Neural cell (in vitro differentiated cells): ENCODE results near the gene UTP14A. TPM values are rescaled to one million over a fixed set of nuclear protein-coding genes. Genes with fewer than 3 reads are reported as not detected.

ENCODE experiments used
- H2AFZ ChIP-seq: fragments of 200-600, 300-800 bp; sonication (generic), shearing (Covaris generic); 2 replicates; pipeline ENCODE4 v1.6.0; 2014; ENCODE audit warnings: low read depth, mild to moderate bottlenecking, antibody characterized with exemption, low read length, moderate library complexity
- H3F3A ChIP-seq: fragments of 200-600 bp; shearing (Covaris generic); 2 replicates; pipeline ENCODE4 v1.6.1; 2016; ENCODE audit warnings: mild to moderate bottlenecking, moderate library complexity, mixed read lengths, antibody characterized with exemption, low read length; ENCODE audit not compliant: insufficient read depth, poor library complexity, severe bottlenecking
- H3K27ac ChIP-seq: fragments of 200-600, 300-800 bp; sonication (generic), shearing (Covaris generic); 2 replicates; pipeline ENCODE4 v1.5.1; 2014; ENCODE audit warnings: mild to moderate bottlenecking, low read length, moderate library complexity
- H3K27me3 ChIP-seq: fragments of 300-800, 200-600 bp; sonication (generic), shearing (Covaris generic); 2 replicates; pipeline ENCODE4 v1.6.0; 2014; ENCODE audit warnings: mild to moderate bottlenecking, low read depth, low read length, moderate library complexity; ENCODE audit not compliant: insufficient read depth
- H3K36me3 ChIP-seq: fragments of 300-800, 200-600 bp; sonication (generic), shearing (Covaris generic); 2 replicates; pipeline ENCODE4 v1.5.1; 2014; ENCODE audit warnings: mild to moderate bottlenecking, antibody characterized with exemption, low read length, moderate library complexity; ENCODE audit not compliant: insufficient read depth
- H3K4me2 ChIP-seq: fragments of 300-800, 200-600 bp; sonication (generic), shearing (Covaris generic); 2 replicates; pipeline ENCODE4 v1.6.0; 2014; ENCODE audit warnings: mild to moderate bottlenecking, low read length
- H3K4me3 ChIP-seq: fragments of 300-800, 200-600 bp; sonication (generic), shearing (Covaris generic); 2 replicates; pipeline ENCODE4 v1.5.1; 2014; ENCODE audit warnings: mild to moderate bottlenecking, low read length, moderate library complexity
- H3K79me2 ChIP-seq: fragments of 200-600 bp; shearing (Covaris generic); replicated peaks from 2 replicates; pipeline ENCODE4 v1.6.0; 2014; ENCODE audit warnings: mild to moderate bottlenecking, low read length, moderate library complexity; ENCODE audit not compliant: insufficient read depth
- H3K9ac ChIP-seq: fragments of 300-800, 200-600 bp; sonication (generic), shearing (Covaris generic); 2 replicates; pipeline ENCODE4 v1.6.1; 2016; ENCODE audit warnings: mild to moderate bottlenecking, low read length, mixed read lengths
- H3K9me2 ChIP-seq: fragments of 200-600 bp; shearing (Covaris generic); 2 replicates; pipeline ENCODE4 v1.6.1; 2016; ENCODE audit warnings: mild to moderate bottlenecking, low read length, mixed read lengths; ENCODE audit not compliant: insufficient read depth
- H3K9me3 ChIP-seq: fragments of 200-600, 300-800 bp; sonication (generic), shearing (Covaris generic); 2 replicates; pipeline ENCODE4 v1.6.1; 2016; ENCODE audit warnings: mild to moderate bottlenecking, mixed run types, low read length, moderate library complexity, mixed read lengths
- H4K20me1 ChIP-seq: fragments of 200-600 bp; shearing (Covaris generic); 2 replicates; pipeline ENCODE4 v1.6.1; 2016; ENCODE audit warnings: mild to moderate bottlenecking, mixed run types; ENCODE audit not compliant: insufficient read depth
- EP300 ChIP-seq: fragments of 450-650 bp; conservative IDR thresholded peaks from 2 replicates; pipeline ENCODE4 v1.6.1; 2014; ENCODE audit warnings: antibody characterized with exemption, mild to moderate bottlenecking, moderate library complexity; ENCODE audit not compliant: poor library complexity, severe bottlenecking
- EZH2 ChIP-seq: fragments of 200-600, 300-800 bp; shearing (Covaris generic), sonication (generic); IDR thresholded peaks from 2 replicates; pipeline ENCODE4 v1.6.1; 2014; ENCODE audit warnings: antibody characterized with exemption, low read length, borderline replicate concordance, mild to moderate bottlenecking; ENCODE audit not compliant: insufficient read depth, poor library complexity, severe bottlenecking
- MXI1 ChIP-seq: fragments of 450-650 bp; conservative IDR thresholded peaks from 2 replicates; pipeline ENCODE4 v1.6.1; 2014; ENCODE audit warnings: antibody characterized with exemption, mild to moderate bottlenecking; ENCODE audit not compliant: poor library complexity, severe bottlenecking
- POLR2AphosphoS5 ChIP-seq: IDR thresholded peaks from 2 replicates; pipeline ENCODE4 v1.6.1; 2012
- RAD21 ChIP-seq: fragments of 450-650 bp; conservative IDR thresholded peaks from 2 replicates; pipeline ENCODE4 v1.6.1; 2014; ENCODE audit warnings: antibody characterized with exemption, mild to moderate bottlenecking, moderate library complexity
- SMC3 ChIP-seq: fragments of 450-650 bp; conservative IDR thresholded peaks from 2 replicates; pipeline ENCODE4 v1.6.1; 2014; ENCODE audit warnings: antibody characterized with exemption, mild to moderate bottlenecking, moderate library complexity; ENCODE audit not compliant: poor library complexity
- TAF1 ChIP-seq: IDR thresholded peaks from 2 replicates; pipeline ENCODE4 v1.6.1; 2012; ENCODE audit warnings: low read depth
- polyA plus RNA-seq: library from polyadenylated mRNA; depleted of rRNA; stranded (reverse); fragments of >200 nt; gene quantifications from 2 replicates; pipeline ENCODE4 v1.2.3, GENCODE V29; 2014
- TF ChIP-seq, protein P1 (sequence below): IDR thresholded peaks from 2 replicates; pipeline ENCODE4 v1.6.1; 2012; ENCODE audit warnings: borderline replicate concordance
- TF ChIP-seq, protein P2 (sequence below): fragments of 450-650 bp; IDR thresholded peaks from 2 replicates; pipeline ENCODE4 v1.5.1; 2014; ENCODE audit warnings: antibody characterized with exemption, mild to moderate bottlenecking, moderate library complexity; ENCODE audit not compliant: poor library complexity, severe bottlenecking

Gene UTP14A
- polyA plus RNA-seq, 1 donor from 2014 or later = 10.5 TPM

- TF ChIP-seq POLR2AphosphoS5 = no peak
- Histone ChIP-seq H3K27me3 (peaks cover 11% of the 10 kb centered on the region), H2AFZ (no peak overlapping the region), H3K9ac (no peak overlapping the region), H4K20me1 (no peaks in the 10 kb centered on the region), H3F3A (no peaks in the 10 kb centered on the region), H3K9me3 (no peaks in the 10 kb centered on the region), H3K36me3 (no peaks in the 10 kb centered on the region), H3K27ac (no peak overlapping the region), H3K4me2 (no peak overlapping the region), H3K9me2 (no peaks in the 10 kb centered on the region), H3K79me2 (no peaks in the 10 kb centered on the region), H3K4me3 (no peak overlapping the region)
These were observed 32.1 kb downstream of the UTP14A start for GRCh38 chrX:129938081-129938480.

DNA sequence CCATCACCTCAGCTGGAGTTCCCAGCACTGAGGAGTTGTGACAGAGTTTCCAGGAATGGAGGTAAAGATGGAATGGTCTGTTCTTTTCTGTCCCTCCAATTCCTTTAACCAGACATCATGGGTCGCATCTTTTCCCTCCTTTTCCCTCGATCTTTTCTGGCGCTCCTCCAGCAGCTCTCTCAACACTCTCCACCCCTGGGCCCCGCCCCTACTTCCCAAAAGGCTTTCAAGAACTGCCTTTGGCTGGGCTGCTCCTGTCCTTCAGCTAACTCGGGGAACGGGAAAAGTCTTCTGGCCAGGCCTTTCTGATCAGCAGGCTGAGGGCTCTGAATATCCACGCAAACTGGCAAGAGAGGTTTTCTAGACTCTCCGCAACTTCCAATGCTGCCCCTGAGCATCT lies 34.0 kb downstream of the UTP14A start:
- no peaks in the 10 kb centered on the region for H3K9me2 ChIP-seq
- H3K27me3 ChIP-seq = no peaks in the 10 kb centered on the region

GRCh38 chrX:129940721-129941120 lies 34.8 kb downstream of the UTP14A start:
- Histone ChIP-seq H3K9me3 (no peaks in the 10 kb centered on the region), H3K9me2 (no peaks in the 10 kb centered on the region), H3K36me3 (no peaks in the 10 kb centered on the region), H4K20me1 (no peaks in the 10 kb centered on the region), H2AFZ (no peak overlapping the region), H3F3A (no peaks in the 10 kb centered on the region), H3K27ac (no peak overlapping the region), H3K4me2 (no peak overlapping the region), H3K9ac (no peak overlapping the region), H3K27me3 (no peaks in the 10 kb centered on the region), H3K79me2 (no peaks in the 10 kb centered on the region), H3K4me3 (no peak overlapping the region)
- TF ChIP-seq, protein P1, sequence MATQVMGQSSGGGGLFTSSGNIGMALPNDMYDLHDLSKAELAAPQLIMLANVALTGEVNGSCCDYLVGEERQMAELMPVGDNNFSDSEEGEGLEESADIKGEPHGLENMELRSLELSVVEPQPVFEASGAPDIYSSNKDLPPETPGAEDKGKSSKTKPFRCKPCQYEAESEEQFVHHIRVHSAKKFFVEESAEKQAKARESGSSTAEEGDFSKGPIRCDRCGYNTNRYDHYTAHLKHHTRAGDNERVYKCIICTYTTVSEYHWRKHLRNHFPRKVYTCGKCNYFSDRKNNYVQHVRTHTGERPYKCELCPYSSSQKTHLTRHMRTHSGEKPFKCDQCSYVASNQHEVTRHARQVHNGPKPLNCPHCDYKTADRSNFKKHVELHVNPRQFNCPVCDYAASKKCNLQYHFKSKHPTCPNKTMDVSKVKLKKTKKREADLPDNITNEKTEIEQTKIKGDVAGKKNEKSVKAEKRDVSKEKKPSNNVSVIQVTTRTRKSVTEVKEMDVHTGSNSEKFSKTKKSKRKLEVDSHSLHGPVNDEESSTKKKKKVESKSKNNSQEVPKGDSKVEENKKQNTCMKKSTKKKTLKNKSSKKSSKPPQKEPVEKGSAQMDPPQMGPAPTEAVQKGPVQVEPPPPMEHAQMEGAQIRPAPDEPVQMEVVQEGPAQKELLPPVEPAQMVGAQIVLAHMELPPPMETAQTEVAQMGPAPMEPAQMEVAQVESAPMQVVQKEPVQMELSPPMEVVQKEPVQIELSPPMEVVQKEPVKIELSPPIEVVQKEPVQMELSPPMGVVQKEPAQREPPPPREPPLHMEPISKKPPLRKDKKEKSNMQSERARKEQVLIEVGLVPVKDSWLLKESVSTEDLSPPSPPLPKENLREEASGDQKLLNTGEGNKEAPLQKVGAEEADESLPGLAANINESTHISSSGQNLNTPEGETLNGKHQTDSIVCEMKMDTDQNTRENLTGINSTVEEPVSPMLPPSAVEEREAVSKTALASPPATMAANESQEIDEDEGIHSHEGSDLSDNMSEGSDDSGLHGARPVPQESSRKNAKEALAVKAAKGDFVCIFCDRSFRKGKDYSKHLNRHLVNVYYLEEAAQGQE = no peak
- TF ChIP-seq EZH2 = no peak
- no peak for TF ChIP-seq MXI1
- TF ChIP-seq, protein P2, sequence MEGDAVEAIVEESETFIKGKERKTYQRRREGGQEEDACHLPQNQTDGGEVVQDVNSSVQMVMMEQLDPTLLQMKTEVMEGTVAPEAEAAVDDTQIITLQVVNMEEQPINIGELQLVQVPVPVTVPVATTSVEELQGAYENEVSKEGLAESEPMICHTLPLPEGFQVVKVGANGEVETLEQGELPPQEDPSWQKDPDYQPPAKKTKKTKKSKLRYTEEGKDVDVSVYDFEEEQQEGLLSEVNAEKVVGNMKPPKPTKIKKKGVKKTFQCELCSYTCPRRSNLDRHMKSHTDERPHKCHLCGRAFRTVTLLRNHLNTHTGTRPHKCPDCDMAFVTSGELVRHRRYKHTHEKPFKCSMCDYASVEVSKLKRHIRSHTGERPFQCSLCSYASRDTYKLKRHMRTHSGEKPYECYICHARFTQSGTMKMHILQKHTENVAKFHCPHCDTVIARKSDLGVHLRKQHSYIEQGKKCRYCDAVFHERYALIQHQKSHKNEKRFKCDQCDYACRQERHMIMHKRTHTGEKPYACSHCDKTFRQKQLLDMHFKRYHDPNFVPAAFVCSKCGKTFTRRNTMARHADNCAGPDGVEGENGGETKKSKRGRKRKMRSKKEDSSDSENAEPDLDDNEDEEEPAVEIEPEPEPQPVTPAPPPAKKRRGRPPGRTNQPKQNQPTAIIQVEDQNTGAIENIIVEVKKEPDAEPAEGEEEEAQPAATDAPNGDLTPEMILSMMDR = no peak
- no peak for TF ChIP-seq POLR2AphosphoS5

More for the DNA sequence above, 34.0 kb downstream of the UTP14A start:
- H3K9ac ChIP-seq = no peak overlapping the region
- no peak overlapping the region for H3K27ac ChIP-seq
- no peak for TF ChIP-seq TAF1
- TF ChIP-seq POLR2AphosphoS5 = no peak
- no peak for TF ChIP-seq SMC3
- TF ChIP-seq, protein P2 = no peak
- TF ChIP-seq MXI1 = no peak
- TF ChIP-seq EZH2 = no peak
- TF ChIP-seq, protein P1 = no peak
- TF ChIP-seq EP300 = no peak
- TF ChIP-seq RAD21 = no peak
- H3K4me2 ChIP-seq = no peak overlapping the region
- H3K36me3 ChIP-seq = no peaks in the 10 kb centered on the region
- H4K20me1 ChIP-seq = no peaks in the 10 kb centered on the region
- no peak overlapping the region for H3K4me3 ChIP-seq
- no peaks in the 10 kb centered on the region for H3K79me2 ChIP-seq
- no peak overlapping the region for H2AFZ ChIP-seq
- H3F3A ChIP-seq = no peaks in the 10 kb centered on the region
- H3K9me3 ChIP-seq = no peaks in the 10 kb centered on the region
